ENCODE results near the gene COL6A3.

COL6A3 gene

DNA sequence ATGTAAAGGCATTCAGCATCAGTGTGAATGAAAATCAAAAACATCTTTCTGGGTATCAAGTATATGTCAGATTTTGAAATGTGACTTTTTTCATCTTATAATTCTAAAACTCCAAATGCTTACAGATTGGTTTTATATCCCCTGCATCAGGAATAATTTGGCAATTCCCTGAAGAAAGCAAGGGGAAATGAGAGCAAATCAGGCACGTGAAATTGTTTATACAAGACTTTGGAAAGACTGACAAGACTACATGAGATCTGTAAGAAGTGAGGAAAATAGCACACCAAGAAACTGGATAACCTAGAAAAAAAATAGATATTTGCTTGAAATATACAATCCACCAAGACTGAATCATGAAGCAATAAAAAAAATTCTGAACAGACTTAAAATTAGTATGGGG lies 13.8 kb downstream of the COL6A3 start:
- in situ Hi-C loops (cut with HindIII; ENCODE audit: low pct_ligation_motif_present, low sequenced_read_pairs) = no loop called here
- no peak for DNase-seq
- Histone ChIP-seq H3K4me3 (ENCODE audit: low read depth, low read length) (no peak overlapping the region), H3K27ac (no peak overlapping the region), H3K27me3 (replicated peaks) (no peaks in the 10 kb centered on the region), H3K36me3 (replicated peaks) (peaks cover 41% of the 10 kb centered on the region)
- TF ChIP-seq, protein P1, sequence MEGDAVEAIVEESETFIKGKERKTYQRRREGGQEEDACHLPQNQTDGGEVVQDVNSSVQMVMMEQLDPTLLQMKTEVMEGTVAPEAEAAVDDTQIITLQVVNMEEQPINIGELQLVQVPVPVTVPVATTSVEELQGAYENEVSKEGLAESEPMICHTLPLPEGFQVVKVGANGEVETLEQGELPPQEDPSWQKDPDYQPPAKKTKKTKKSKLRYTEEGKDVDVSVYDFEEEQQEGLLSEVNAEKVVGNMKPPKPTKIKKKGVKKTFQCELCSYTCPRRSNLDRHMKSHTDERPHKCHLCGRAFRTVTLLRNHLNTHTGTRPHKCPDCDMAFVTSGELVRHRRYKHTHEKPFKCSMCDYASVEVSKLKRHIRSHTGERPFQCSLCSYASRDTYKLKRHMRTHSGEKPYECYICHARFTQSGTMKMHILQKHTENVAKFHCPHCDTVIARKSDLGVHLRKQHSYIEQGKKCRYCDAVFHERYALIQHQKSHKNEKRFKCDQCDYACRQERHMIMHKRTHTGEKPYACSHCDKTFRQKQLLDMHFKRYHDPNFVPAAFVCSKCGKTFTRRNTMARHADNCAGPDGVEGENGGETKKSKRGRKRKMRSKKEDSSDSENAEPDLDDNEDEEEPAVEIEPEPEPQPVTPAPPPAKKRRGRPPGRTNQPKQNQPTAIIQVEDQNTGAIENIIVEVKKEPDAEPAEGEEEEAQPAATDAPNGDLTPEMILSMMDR (IDR thresholded peaks at IDR 0.05; ENCODE audit: low read depth, low read length, missing control alignments) = no peak

DNA sequence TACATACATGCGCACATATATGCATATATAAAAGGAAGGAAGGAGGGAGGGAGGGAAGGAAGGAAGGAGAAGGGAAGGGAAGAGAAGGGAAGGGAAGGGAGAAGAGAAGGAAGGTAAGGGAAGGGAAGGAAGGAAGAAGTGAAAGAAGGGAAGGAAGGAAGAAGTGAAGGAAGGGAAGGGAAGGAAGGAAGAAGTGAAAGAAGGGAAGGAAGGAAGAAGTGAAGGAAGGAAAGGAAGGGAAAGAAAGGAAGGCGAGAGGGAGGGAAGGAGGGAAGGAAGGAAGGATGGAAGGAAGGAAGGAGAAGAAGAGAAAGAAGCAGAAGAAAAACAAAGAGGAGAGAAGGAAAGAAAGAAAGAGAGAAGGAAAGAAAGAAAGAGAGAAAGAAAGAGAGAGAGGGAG lies 16.9 kb downstream of the COL6A3 start:
- H3K4me3 ChIP-seq (ENCODE audit: low read depth, low read length) = no peak overlapping the region
- no peak for DNase-seq
- peaks cover 52% of the 10 kb centered on the region for H3K36me3 ChIP-seq (replicated peaks)
- in situ Hi-C loops (cut with HindIII; ENCODE audit: low pct_ligation_motif_present, low sequenced_read_pairs) = no loop called here
- no peaks in the 10 kb centered on the region for H3K27me3 ChIP-seq (replicated peaks)
- no peak overlapping the region for H3K27ac ChIP-seq
- TF ChIP-seq, protein P1 (IDR thresholded peaks at IDR 0.05; ENCODE audit: low read depth, low read length, missing control alignments) = no peak

DNA sequence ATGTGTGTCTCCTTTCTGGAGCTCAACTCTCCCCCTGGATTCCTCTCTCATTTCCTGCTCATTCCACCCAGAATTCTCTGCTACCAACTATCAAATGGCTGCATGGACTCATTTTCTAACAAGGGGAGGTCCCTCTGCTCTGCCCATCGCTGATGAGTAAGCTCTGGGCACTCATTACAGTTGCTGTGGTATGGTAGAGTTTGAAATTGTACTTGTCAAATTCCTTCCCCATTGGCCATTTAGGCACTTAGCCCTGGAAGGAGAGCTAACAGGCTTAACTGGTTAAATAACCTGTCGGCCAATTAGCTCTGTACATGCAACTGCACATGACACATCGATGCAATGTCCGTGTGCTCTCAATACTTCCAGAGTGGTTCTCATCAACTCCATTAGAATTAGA lies 20.4 kb downstream of the COL6A3 start:
- Histone ChIP-seq H3K27ac (no peak overlapping the region), H3K36me3 (replicated peaks) (peaks cover 69% of the 10 kb centered on the region), H3K4me3 (ENCODE audit: low read depth, low read length) (no peak overlapping the region), H3K27me3 (replicated peaks) (no peaks in the 10 kb centered on the region)
- DNase-seq = no peak
- TF ChIP-seq, protein P1 (IDR thresholded peaks at IDR 0.05; ENCODE audit: low read depth, low read length, missing control alignments) = no peak
- in situ Hi-C loops (cut with HindIII; ENCODE audit: low pct_ligation_motif_present, low sequenced_read_pairs) = no loop called here

DNA sequence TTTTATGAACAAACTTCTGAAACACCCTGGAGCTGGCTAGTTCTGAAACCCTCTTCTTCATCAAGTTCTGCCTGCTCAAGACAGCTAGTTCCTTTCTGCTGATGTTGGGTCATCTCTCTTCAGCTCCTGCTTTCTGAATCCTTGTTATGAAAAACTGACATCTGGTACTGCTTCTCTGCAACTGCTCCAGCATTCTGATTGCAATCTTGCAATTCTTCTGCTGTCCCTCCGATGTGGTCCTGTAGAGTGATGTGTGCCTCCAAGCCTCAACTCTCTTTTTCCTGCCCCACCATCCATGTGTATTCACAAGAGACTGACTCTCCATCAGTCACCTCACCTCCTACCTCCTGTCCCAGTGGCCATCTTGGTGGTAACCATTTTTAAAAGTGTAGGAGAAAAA lies 21.8 kb downstream of the COL6A3 start:
- in situ Hi-C loops (cut with HindIII; ENCODE audit: low pct_ligation_motif_present, low sequenced_read_pairs) = no loop called here
- H3K27ac ChIP-seq = no peak overlapping the region
- DNase-seq = no peak
- H3K36me3 ChIP-seq (replicated peaks) = peaks cover 80% of the 10 kb centered on the region
- no peaks in the 10 kb centered on the region for H3K27me3 ChIP-seq (replicated peaks)
- H3K4me3 ChIP-seq (ENCODE audit: low read depth, low read length) = no peak overlapping the region
- TF ChIP-seq, protein P1 (IDR thresholded peaks at IDR 0.05; ENCODE audit: low read depth, low read length, missing control alignments) = no peak

DNA sequence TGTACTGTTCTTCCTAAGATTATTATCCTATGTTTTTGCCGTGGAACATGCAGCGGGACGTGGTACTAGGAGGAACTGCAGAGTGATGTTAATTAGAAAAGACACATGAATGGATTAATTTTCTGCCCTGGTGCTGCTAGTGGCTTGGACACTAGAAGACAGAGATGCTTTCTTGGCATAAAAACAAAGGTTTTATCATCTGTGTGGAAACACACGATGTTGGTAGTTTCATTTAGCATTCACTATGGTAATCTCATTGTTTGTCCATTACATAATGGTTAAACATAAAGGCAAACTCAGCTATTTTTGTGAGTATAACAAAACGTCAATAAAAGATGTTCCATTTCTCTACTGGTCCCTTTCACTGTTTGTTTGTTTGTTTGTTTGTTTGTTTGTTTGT lies 22.8 kb downstream of the COL6A3 start:
- TF ChIP-seq, protein P1 (IDR thresholded peaks at IDR 0.05; ENCODE audit: low read depth, low read length, missing control alignments) = no peak
- Histone ChIP-seq H3K36me3 (replicated peaks) (peaks cover 82% of the 10 kb centered on the region), H3K27me3 (replicated peaks) (no peaks in the 10 kb centered on the region), H3K27ac (no peak overlapping the region), H3K4me3 (ENCODE audit: low read depth, low read length) (no peak overlapping the region)
- no peak for DNase-seq
- in situ Hi-C loops (cut with HindIII; ENCODE audit: low pct_ligation_motif_present, low sequenced_read_pairs) = no loop called here

DNA sequence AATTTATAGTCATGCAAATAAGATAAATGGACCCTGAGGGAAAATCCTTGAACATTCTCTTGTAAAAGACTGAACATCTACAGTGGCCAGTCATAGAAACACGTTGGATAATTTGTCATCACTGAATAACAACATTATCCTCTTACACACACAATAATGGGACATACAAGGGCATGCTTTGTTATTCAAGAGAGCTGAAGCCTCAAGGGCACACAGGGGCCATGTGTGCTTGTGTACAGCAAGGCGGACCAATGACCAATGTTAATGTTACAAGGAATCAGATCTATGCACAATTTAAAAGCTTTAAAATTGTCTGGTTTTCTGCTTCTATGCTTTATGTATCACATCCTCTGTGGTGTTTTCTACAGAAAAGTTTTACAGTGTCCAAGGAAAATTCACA lies 23.7 kb downstream of the COL6A3 start:
- Histone ChIP-seq H3K4me3 (ENCODE audit: low read depth, low read length) (no peak overlapping the region), H3K36me3 (replicated peaks) (peaks cover 84% of the 10 kb centered on the region), H3K27ac (no peak overlapping the region), H3K27me3 (replicated peaks) (no peaks in the 10 kb centered on the region)
- DNase-seq = no peak
- in situ Hi-C loops (cut with HindIII; ENCODE audit: low pct_ligation_motif_present, low sequenced_read_pairs) = no loop called here
- TF ChIP-seq, protein P1 (IDR thresholded peaks at IDR 0.05; ENCODE audit: low read depth, low read length, missing control alignments) = no peak

Measured in brain microvascular endothelial cell (primary cell).